Naive thymus-derived CD4-positive, alpha-beta T cell (primary cell): ENCODE data around the gene CEP85L. TPM values are rescaled to one million over a fixed set of nuclear protein-coding genes. Genes with fewer than 3 reads are reported as not detected.

Experiments
- ATAC-seq: fragments of 150-1000 bp; cut with Tn5 transposase; 2 replicates; pipeline ENCODE4 v1.10.0; 2021; ENCODE audit warnings: mild to moderate bottlenecking, moderate library complexity
- CTCF ChIA-PET: fragments of 350-600 bp; sonication (Branson Sonifier 250); formaldehyde crosslinking; loops from one replicate; lab custom pipeline; 2021; ENCODE audit warnings: antibody characterized with exemption; lab: Charles Lee
- POLR2A ChIA-PET: fragments of 350-600 bp; sonication (Branson Sonifier 250); formaldehyde crosslinking; loops from one replicate; lab custom pipeline; 2021; ENCODE audit warnings: antibody characterized with exemption, inconsistent platforms; lab: Charles Lee
- DNase-seq, 9 donors: peaks; one replicate each; pipeline versions ENCODE4 v3.0.0 to v3.0.0-alpha.2; 2020 to 2022; ENCODE audit warnings: mixed read lengths in 1 of 9
- H3K27ac ChIP-seq: one replicate; pipeline ENCODE4 v1.7.0; 2013; ENCODE audit warnings: mild to moderate bottlenecking, low read depth, low read length, moderate library complexity
- H3K27me3 ChIP-seq, 2 donors: one replicate each; pipeline ENCODE4 v1.7.0; 2013; ENCODE audit warnings: low read length in 2 of 2, mild to moderate bottlenecking in 2 of 2, moderate library complexity in 2 of 2; ENCODE audit not compliant: control insufficient read depth in 2 of 2, insufficient read depth in 2 of 2
- H3K36me3 ChIP-seq, 3 experiments: 1 replicate in 2 of 3; 2 replicates in 1 of 3; pipeline ENCODE4 v1.7.0; 2013; ENCODE audit warnings: low read length in 3 of 3, mild to moderate bottlenecking in 3 of 3, moderate library complexity in 1 of 3; ENCODE audit not compliant: insufficient read depth in 3 of 3, control insufficient read depth in 2 of 3
- H3K4me1 ChIP-seq, 2 donors: one replicate each; pipeline ENCODE4 v1.7.0; 2013; ENCODE audit warnings: low read length in 2 of 2, mild to moderate bottlenecking in 2 of 2, moderate library complexity in 1 of 2; ENCODE audit not compliant: control insufficient read depth in 2 of 2, insufficient read depth in 2 of 2
- H3K4me3 ChIP-seq: 2 replicates; pipeline ENCODE4 v1.7.0; 2013; ENCODE audit warnings: mild to moderate bottlenecking, low read length
- H3K9me3 ChIP-seq, 3 experiments: 1 replicate in 2 of 3; 2 replicates in 1 of 3; pipeline ENCODE4 v1.7.0; 2013; ENCODE audit warnings: low read length in 3 of 3; ENCODE audit not compliant: control insufficient read depth in 2 of 3
- H3K27ac Mint-ChIP-seq, 9 donors: one replicate each; pipeline ENCODE4 v1.8.0; 2020 to 2022; ENCODE audit warnings: mixed read lengths in 9 of 9, mild to moderate bottlenecking in 8 of 9, moderate library complexity in 5 of 9, inconsistent platforms in 2 of 9
- H3K27me3 Mint-ChIP-seq, 5 donors: one replicate each; pipeline ENCODE4 v1.8.0; 2021 to 2022; ENCODE audit warnings: mixed read lengths in 5 of 5, mild to moderate bottlenecking in 1 of 5
- H3K36me3 Mint-ChIP-seq, 5 donors: one replicate each; pipeline ENCODE4 v1.8.0; 2020 to 2022; ENCODE audit warnings: mixed read lengths in 5 of 5, mild to moderate bottlenecking in 3 of 5, inconsistent platforms in 1 of 5
- H3K4me1 Mint-ChIP-seq, 7 donors: one replicate each; pipeline ENCODE4 v1.8.0; 2020 to 2022; ENCODE audit warnings: mixed read lengths in 7 of 7, mild to moderate bottlenecking in 3 of 7, inconsistent platforms in 1 of 7
- H3K4me3 Mint-ChIP-seq, 10 donors: one replicate each; pipeline ENCODE4 v1.8.0; 2020 to 2022; ENCODE audit warnings: mild to moderate bottlenecking in 10 of 10, mixed read lengths in 10 of 10, moderate library complexity in 6 of 10, inconsistent platforms in 2 of 10
- H3K9me3 Mint-ChIP-seq, 11 donors: one replicate each; pipeline ENCODE4 v1.8.0; 2020 to 2022; ENCODE audit warnings: mixed read lengths in 11 of 11, mild to moderate bottlenecking in 4 of 11, inconsistent platforms in 1 of 11, moderate library complexity in 1 of 11
- intact Hi-C, 2 donors: fragments of 100-400 bp; cut with micrococcal nuclease; formaldehyde crosslinking; loops; one replicate each; pipeline ENCODE4 v1.15.1; 2023
- polyA plus RNA-seq, 2 donors: library from polyadenylated mRNA; unstranded; fragments of 300-500 nt; fragmentation: Illumina TruSeq; gene quantifications; one replicate each; pipeline ENCODE4 v1.2.3, GENCODE V29; 2021
- total RNA-seq, 6 experiments: library from RNA in 5 of 6; stranded (reverse) in 5 of 6; gene quantifications; 1 replicate in 5 of 6; 2 replicates in 1 of 6; pipeline ENCODE4 v1.2.3 and lab custom pipeline; 2021 to 2026

CEP85L gene
- total and polyA plus RNA-seq, 7 experiments from 2014 or later: 47.3 to 89.1 (median 76.2) TPM

GRCh38 chr6:118558464-118559217 lies 92.8 kb downstream of the CEP85L start:
- DNase-seq: peak in 7 of 9 donors; percentile 58 to 81 (median 72)
- H3K27me3 ChIP-seq: no peaks in the 10 kb centered on the region
- intact Hi-C loops: loop anchor here (1.0 to 10.0 kb wide), 6 partner anchors 150 to 1004 kb away; partner anchors contain the start of genes ASF1A (in 1 of the 2), MAN1A1 (in 1 of the 2) and NUS1 (in 1 of the 2)
- peak overlapping the region; percentile 15 for H3K4me3 ChIP-seq
- Mint-ChIP-seq H3K27me3 (peaks cover 0 to 2% (median 0%) of the 10 kb centered on the region in 5 donors), H3K27ac (peak overlapping the region; percentile 93 to 99 (median 96)), H3K36me3 (peaks cover 0 to 23% (median 14%) of the 10 kb centered on the region in 5 donors), H3K4me3 (peak overlapping the region; percentile 39 to 90 (median 81)), H3K9me3 (peaks cover 0 to 7% (median 0%) of the 10 kb centered on the region in 11 donors), H3K4me1 (peaks cover 17 to 71% (median 50%) of the 10 kb centered on the region in 7 donors)
- H3K9me3 ChIP-seq: no peaks in the 10 kb centered on the region
- peak; percentile 95 for ATAC-seq
- H3K27ac ChIP-seq: peak overlapping the region; percentile 74
- peaks cover 19 to 25% of the 10 kb centered on the region in 2 donors for H3K4me1 ChIP-seq
- POLR2A ChIA-PET: interaction anchor here (0.7 to 2.9 kb wide), 17 partner anchors 9 to 956 kb away, joined by 3 to 24 read pairs (median 3); partner anchors contain the start of genes ASF1A, CEP85L, FAM184A and GOPC
- CTCF ChIA-PET: interaction anchor here (0.7 to 2.7 kb wide), 5 partner anchors 22 to 1890 kb away, joined by 3 to 12 read pairs (median 5); no protein-coding TSS in a partner anchor
- H3K36me3 ChIP-seq: peaks cover 0 to 3% (median 0%) of the 10 kb centered on the region in 3 experiments

GRCh38 chr6:118554698-118555097 lies 96.7 kb downstream of the CEP85L start:
- H3K4me3 ChIP-seq: no peak overlapping the region
- H3K9me3 ChIP-seq: no peaks in the 10 kb centered on the region
- Mint-ChIP-seq H3K9me3 (peaks cover 0 to 7% (median 0%) of the 10 kb centered on the region in 11 donors), H3K27me3 (peaks cover 0 to 2% (median 0%) of the 10 kb centered on the region in 5 donors), H3K4me3 (no peak overlapping the region), H3K27ac (peak overlapping the region in 3 of 9 donors; percentile 33 to 96 (median 87)), H3K4me1 (peaks cover 30 to 78% (median 61%) of the 10 kb centered on the region in 7 donors), H3K36me3 (peaks cover 0 to 17% (median 12%) of the 10 kb centered on the region in 5 donors)
- H3K27me3 ChIP-seq: no peaks in the 10 kb centered on the region
- DNase-seq (no peak), ATAC-seq (no peak)
- peaks cover 18 to 24% of the 10 kb centered on the region in 2 donors for H3K4me1 ChIP-seq
- intact Hi-C loops: loop anchor here in 1 of 2 donors (5.0 to 10.0 kb wide), 3 partner anchors 793 to 1000 kb away; partner anchors contain the start of genes MAN1A1 and NUS1
- H3K36me3 ChIP-seq: peaks cover 0 to 3% (median 0%) of the 10 kb centered on the region in 3 experiments
- no peak overlapping the region for H3K27ac ChIP-seq
- CTCF ChIA-PET: interaction anchor here (1.2 to 1.3 kb wide), 3 partner anchors 10 to 248 kb away, joined by 3 read pairs; no protein-coding TSS in a partner anchor
- POLR2A ChIA-PET: no interaction called here

DNA sequence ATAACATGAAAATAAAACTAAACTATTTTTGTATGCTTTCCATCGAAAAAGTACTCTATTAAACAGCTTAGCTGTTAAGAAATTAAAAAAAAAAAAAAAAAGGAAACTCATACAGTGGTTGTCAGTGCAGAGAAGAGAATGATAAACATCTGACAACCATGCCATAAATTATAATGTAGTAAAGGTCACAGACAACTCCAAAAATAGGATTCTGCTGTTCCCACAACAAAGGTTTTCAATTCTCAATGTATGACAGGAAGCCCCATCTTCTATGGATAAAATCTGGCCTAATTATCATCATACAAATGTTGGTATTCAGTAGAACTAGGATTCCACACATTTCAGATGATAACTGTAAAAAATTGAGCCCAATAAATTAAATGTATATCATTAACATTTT lies 98.3 kb downstream of the CEP85L start:
- H3K4me3 Mint-ChIP-seq: no peak overlapping the region
- ATAC-seq: no peak
- Histone ChIP-seq H3K27ac (no peak overlapping the region), H3K4me3 (no peak overlapping the region), H3K9me3 (no peaks in the 10 kb centered on the region), H3K27me3 (no peaks in the 10 kb centered on the region), H3K4me1 (peaks cover 6 to 16% of the 10 kb centered on the region in 2 donors), H3K36me3 (peaks cover 0 to 3% (median 0%) of the 10 kb centered on the region in 3 experiments)
- peaks cover 0 to 3% (median 0%) of the 10 kb centered on the region in 11 donors for H3K9me3 Mint-ChIP-seq
- POLR2A ChIA-PET: interaction anchor here (0.6 kb wide), 1 partner anchor 13 kb away, joined by 4 read pairs; no protein-coding TSS in a partner anchor
- intact Hi-C loops: loop anchor here in 1 of 2 donors (10.0 kb wide), 1 partner anchor 998 kb away; no protein-coding TSS in a partner anchor
- DNase-seq: no peak
- peaks cover 0 to 17% (median 10%) of the 10 kb centered on the region in 5 donors for H3K36me3 Mint-ChIP-seq
- no peaks in the 10 kb centered on the region for H3K27me3 Mint-ChIP-seq
- peak overlapping the region in 5 of 9 donors; percentile 21 to 76 (median 53) for H3K27ac Mint-ChIP-seq
- peaks cover 18 to 77% (median 57%) of the 10 kb centered on the region in 7 donors for H3K4me1 Mint-ChIP-seq
- CTCF ChIA-PET: interaction anchor here (0.6 to 1.6 kb wide), 6 partner anchors 9 to 164 kb away, joined by 3 to 5 read pairs (median 3); no protein-coding TSS in a partner anchor

GRCh38 chr6:118551063-118552053 lies 100.0 kb downstream of the CEP85L start:
- Mint-ChIP-seq H3K4me1 (peaks cover 16 to 79% (median 63%) of the 10 kb centered on the region in 7 donors), H3K27me3 (no peaks in the 10 kb centered on the region), H3K9me3 (peaks cover 0 to 3% (median 0%) of the 10 kb centered on the region in 11 donors), H3K4me3 (peak overlapping the region in 4 of 10 donors; percentile 19 to 63 (median 35)), H3K36me3 (peaks cover 0 to 17% (median 10%) of the 10 kb centered on the region in 5 donors), H3K27ac (peak overlapping the region in 8 of 9 donors; percentile 19 to 83 (median 42))
- Histone ChIP-seq H3K27ac (no peak overlapping the region), H3K27me3 (no peaks in the 10 kb centered on the region), H3K9me3 (no peaks in the 10 kb centered on the region), H3K36me3 (peaks cover 0 to 2% (median 0%) of the 10 kb centered on the region in 3 experiments), H3K4me1 (peaks cover 0 to 4% of the 10 kb centered on the region in 2 donors), H3K4me3 (no peak overlapping the region)
- DNase-seq (peak in 7 of 9 donors; percentile 23 to 62 (median 47)), ATAC-seq (peak; percentile 88)
- ChIA-PET CTCF (interaction anchor here (0.8 to 0.9 kb wide), 2 partner anchors 10 to 14 kb away, joined by 3 to 4 read pairs; no protein-coding TSS in a partner anchor), POLR2A (interaction anchor here (1.2 kb wide), 1 partner anchor 158 kb away, joined by 3 read pairs; no protein-coding TSS in a partner anchor)
- intact Hi-C loops: loop anchor here (1.0 to 10.0 kb wide), 7 partner anchors 10 to 1101 kb away; no protein-coding TSS in a partner anchor

DNA sequence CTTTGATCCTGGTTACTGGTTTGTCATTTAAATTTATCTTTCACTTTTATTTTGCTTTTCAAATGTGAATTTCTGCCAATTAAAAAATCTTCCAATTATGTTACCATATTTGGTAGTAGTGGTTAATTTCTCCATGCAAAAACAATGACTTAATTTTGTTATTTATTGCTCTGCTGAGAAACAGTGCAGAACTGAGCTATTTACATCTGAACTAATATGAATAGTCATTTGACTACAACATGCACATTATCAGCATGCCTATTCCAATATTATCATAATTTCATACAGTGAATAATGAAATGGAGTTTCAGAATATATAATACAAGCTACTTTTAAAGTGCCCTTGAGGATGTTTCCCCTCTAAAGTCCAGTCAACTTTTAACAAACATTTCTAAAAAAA lies 102.8 kb downstream of the CEP85L start:
- ATAC-seq: no peak
- DNase-seq: no peak
- peaks cover 0 to 19% (median 11%) of the 10 kb centered on the region in 5 donors for H3K36me3 Mint-ChIP-seq
- Histone ChIP-seq H3K27me3 (no peaks in the 10 kb centered on the region), H3K36me3 (no peaks in the 10 kb centered on the region), H3K4me3 (no peak overlapping the region), H3K9me3 (no peaks in the 10 kb centered on the region), H3K27ac (no peak overlapping the region), H3K4me1 (peaks cover 0 to 4% of the 10 kb centered on the region in 2 donors)
- ChIA-PET CTCF (interaction anchor here (1.0 to 1.7 kb wide), 3 partner anchors 13 to 264 kb away, joined by 3 read pairs; no protein-coding TSS in a partner anchor), POLR2A (interaction anchor here (0.7 kb wide), 1 partner anchor 9 kb away, joined by 5 read pairs; no protein-coding TSS in a partner anchor)
- peaks cover 24 to 87% (median 72%) of the 10 kb centered on the region in 7 donors for H3K4me1 Mint-ChIP-seq
- intact Hi-C loops: no loop called here
- peak overlapping the region in 1 of 9 donors; percentile 4 for H3K27ac Mint-ChIP-seq
- H3K9me3 Mint-ChIP-seq: peaks cover 0 to 2% (median 0%) of the 10 kb centered on the region in 11 donors
- no peaks in the 10 kb centered on the region for H3K27me3 Mint-ChIP-seq
- H3K4me3 Mint-ChIP-seq: no peak overlapping the region
